Cardiac fibroblast (primary cell): ENCODE measurements around the gene RESF1.
A peak's percentile ranks its signal among the peaks of the same experiment; 100 is the strongest.

Experiments used
- DNase-seq, 2 donors: peaks; one replicate each; pipeline versions ENCODE4 v3.0.0 to v3.0.0-alpha.2; 2010; ENCODE audit warnings: low read depth in 2 of 2
- H3K4me3 ChIP-seq, 2 donors: replicated peaks in 1 of 2; 1 replicate in 1 of 2; 2 replicates in 1 of 2; pipeline ENCODE4 v1.5.1; 2011; ENCODE audit warnings: low read depth in 2 of 2, low read length in 2 of 2, mild to moderate bottlenecking in 2 of 2, moderate library complexity in 1 of 2
- CTCF ChIP-seq: IDR thresholded peaks from one replicate; pipeline ENCODE4 v1.5.1; 2011; ENCODE audit warnings: low read depth, mild to moderate bottlenecking, low read length, inconsistent platforms

RESF1 gene

GRCh38 chr12:31959161-31959700, at the start of gene RESF1:
Gene RESF1, plus strand, starts transcription at chr12:31959415. Its CDS starts 21,541 bp downstream, at chr12:31980956.
- peak; percentile 86 for DNase-seq
- H3K4me3 ChIP-seq = peak within 1 kb of the TSS; percentile 59 to 77

GRCh38 chr12:31914927-31915326, 44.3 kb upstream of the RESF1 start:
- no peak for TF ChIP-seq CTCF
- H3K4me3 ChIP-seq = no peak overlapping the region
- DNase-seq = no peak

More at GRCh38 chr12:31959161-31959700, at the start of gene RESF1:
- TF ChIP-seq CTCF = no peak

GRCh38 chr12:31915446-31915845, 43.8 kb upstream of the RESF1 start:
- DNase-seq = no peak
- no peak overlapping the region for H3K4me3 ChIP-seq
- no peak for TF ChIP-seq CTCF

GRCh38 chr12:31922341-31923062, 36.7 kb upstream of the RESF1 start:
- H3K4me3 ChIP-seq = no peak overlapping the region
- TF ChIP-seq CTCF = no peak
- peak; percentile 31 to 70 for DNase-seq

- H3K4me3 ChIP-seq = no peak overlapping the region
- no peak for TF ChIP-seq CTCF
- no peak for DNase-seq
Observed at GRCh38 chr12:31923063-31923412, 36.2 kb upstream of the RESF1 start.

- DNase-seq = no peak
- TF ChIP-seq CTCF = no peak
- H3K4me3 ChIP-seq = no peak overlapping the region
Observed at GRCh38 chr12:31928246-31929026, 30.8 kb upstream of the RESF1 start.
